VCaP (cell line): ENCODE results near the gene LIPJ.

Experiments
- H3K27ac ChIP-seq: fragments of 450-650 bp; 2 replicates; pipeline ENCODE4 v1.5.1; 2017
- TF ChIP-seq, protein P1 (sequence below): fragments of 450-650 bp; conservative IDR thresholded peaks from 2 replicates; pipeline ENCODE4 v1.5.1; 2017; ENCODE audit warnings: mild to moderate bottlenecking, moderate library complexity

The LIPJ gene

DNA sequence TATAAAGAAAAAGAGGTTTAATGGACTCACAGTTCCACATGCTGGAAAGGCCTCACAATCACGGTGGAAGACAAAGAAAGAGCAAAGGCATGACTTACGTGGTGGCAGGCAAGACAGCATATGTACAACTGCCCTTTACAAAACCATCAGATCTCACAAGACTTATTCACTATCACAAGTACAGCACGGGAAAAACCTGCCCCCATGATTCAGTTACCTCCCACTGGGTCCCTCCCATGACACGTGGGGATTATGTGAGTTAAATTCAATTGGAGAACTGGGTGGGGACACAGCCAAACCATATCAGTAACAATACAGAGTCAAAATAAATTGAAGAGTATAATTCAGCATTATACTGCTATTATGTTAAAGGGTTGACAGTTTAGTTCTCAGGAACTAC, 41.2 kb upstream of the LIPJ start:
- TF ChIP-seq, protein P1, sequence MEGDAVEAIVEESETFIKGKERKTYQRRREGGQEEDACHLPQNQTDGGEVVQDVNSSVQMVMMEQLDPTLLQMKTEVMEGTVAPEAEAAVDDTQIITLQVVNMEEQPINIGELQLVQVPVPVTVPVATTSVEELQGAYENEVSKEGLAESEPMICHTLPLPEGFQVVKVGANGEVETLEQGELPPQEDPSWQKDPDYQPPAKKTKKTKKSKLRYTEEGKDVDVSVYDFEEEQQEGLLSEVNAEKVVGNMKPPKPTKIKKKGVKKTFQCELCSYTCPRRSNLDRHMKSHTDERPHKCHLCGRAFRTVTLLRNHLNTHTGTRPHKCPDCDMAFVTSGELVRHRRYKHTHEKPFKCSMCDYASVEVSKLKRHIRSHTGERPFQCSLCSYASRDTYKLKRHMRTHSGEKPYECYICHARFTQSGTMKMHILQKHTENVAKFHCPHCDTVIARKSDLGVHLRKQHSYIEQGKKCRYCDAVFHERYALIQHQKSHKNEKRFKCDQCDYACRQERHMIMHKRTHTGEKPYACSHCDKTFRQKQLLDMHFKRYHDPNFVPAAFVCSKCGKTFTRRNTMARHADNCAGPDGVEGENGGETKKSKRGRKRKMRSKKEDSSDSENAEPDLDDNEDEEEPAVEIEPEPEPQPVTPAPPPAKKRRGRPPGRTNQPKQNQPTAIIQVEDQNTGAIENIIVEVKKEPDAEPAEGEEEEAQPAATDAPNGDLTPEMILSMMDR: no peak
- H3K27ac ChIP-seq: no peak overlapping the region

DNA sequence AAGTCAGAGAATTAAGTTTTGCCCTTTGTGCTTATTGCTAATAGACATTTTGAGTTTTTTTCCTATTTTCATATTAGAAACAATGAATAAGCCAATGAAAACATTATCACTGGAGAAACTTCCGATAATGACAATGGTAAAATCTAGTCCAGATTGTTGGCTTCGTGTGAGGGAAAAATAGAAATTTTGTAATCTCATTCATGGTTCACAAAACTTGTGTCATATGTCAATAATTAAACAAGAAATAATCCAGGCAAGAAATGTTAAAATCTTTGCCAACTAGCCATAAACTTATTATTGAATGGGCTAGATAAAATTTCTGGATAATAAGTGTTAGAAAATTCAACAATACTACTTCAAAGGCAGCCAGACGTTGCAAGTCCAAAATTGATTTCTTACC, 40.1 kb upstream of the LIPJ start:
- no peak overlapping the region for H3K27ac ChIP-seq
- TF ChIP-seq, protein P1: no peak

DNA sequence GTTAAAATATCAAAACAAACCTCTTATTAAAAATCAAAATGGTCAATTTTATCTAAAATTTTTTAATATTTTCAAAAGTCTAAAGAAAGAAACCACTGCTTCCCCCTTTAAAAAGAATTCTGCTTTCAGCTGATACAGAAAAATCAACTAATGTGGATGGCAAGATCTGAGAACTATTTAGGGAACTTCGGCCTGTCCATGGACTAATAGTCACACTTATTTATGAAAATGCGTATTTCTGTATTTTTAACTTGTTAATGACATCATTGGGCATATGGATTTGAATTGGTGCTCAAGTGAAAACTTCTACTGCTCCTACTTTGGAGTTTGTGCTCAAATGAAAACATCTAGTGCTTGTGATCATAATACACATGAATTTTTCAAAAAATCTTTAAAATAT, 35.3 kb upstream of the LIPJ start:
- no peak overlapping the region for H3K27ac ChIP-seq
- TF ChIP-seq, protein P1: no peak

DNA sequence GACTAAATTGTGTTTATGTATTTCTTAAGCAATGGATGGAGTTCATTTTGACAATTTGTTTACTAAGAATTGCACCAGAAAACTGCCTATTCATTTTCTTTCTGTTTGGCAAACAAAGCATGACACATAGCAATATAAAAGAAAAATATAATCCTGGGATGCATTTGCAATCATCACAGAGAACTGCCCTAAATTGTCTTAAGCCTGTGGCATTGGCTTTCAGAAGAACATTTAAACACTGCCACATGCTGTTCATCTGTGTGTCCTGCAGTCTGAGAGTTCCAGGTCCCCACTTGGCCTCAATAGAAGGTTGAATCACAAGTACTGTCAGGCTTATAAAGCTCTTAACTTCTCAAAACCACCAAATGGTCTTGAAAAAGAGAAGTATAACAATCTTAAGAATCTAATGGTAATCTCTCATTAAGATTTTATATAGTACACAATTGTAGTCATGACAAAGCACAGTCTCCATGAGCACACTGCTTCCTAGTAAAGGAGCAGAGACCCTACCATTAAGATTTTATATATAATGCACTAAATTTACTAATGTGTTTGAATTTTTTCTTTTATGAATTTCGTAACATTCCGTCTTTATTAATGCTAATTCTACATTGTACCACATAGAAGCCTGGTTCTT, 33.3 kb upstream of the LIPJ start:
- TF ChIP-seq, protein P1: peak; percentile 87
- H3K27ac ChIP-seq: peak overlapping the region; percentile 34; the same call in 1 of the 2 replicates

DNA sequence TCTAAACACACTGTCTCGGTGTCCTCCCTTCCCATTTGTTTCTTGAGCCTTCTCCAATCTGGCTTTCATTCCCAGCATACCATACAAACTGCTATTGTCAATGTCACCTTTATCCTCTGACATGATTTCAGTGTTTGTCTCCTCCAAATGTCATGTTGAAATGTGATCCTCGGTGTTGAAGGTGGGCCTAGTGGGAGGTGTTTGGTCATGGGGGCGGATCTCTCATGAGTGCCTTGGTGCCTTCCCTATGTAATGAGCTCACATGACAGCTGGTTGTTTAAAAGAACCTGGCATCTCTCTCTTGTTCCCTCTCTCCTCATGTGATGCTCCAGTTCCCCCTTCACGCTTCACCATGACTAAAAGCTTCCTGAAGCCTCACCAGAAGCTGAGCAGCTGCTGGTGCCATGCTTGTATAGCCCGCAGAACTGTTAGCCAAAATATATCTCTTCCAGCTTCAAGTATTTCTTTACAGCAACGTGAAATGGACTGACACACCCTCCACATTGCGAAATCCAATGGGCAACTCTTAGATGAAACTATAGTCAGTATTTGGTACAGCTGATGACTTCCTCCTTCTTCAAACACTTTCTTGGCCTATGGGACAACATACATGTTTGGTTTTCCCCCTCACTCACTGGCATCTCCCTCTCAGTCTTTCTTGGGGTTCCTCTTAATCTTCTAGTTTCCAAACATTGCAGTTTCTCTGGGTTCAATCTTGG, 31.2 kb upstream of the LIPJ start:
- H3K27ac ChIP-seq: no peak overlapping the region
- TF ChIP-seq, protein P1: no peak

DNA sequence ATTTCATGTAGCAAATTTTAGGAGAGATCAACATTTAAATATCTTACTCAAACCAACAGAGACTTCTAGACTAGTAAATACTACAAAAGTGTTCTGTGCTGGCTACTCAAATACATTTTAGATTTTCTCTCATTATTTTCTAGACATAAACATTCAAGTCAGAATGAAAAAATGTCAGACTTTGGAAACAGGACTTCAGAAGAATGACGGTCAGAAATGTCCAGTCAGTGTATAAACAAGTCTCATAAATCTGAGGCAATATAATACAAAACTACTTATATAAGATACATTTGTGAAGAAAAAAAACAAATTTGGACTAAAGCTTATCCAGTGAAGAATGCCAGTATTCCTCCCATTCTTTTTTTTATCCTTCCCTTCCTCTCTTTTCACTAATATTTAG, 29.3 kb upstream of the LIPJ start:
- no peak overlapping the region for H3K27ac ChIP-seq
- TF ChIP-seq, protein P1: no peak

DNA sequence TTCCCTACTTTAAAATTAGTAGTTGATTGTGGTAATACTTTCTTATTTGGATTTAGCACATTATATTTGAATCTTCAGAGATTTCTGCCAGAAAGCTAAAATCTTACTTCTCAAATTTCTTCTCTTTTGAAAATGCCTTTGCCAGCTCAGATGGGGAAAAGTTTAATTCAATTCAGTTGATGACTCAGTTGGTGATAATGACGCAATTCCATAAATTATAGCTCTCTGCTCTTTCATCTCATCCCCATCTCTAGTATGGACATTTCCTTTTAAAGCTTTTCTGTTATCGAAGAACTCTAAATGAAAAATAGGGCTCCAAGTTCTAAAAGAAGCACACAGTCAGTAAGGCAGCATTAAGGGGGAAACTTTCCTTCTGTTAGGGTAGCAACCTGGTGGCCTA, 28.9 kb upstream of the LIPJ start:
- TF ChIP-seq, protein P1: no peak
- H3K27ac ChIP-seq: no peak overlapping the region
